Measurements from ENCODE around the gene ITGB4. TPM values are rescaled to one million over a fixed set of nuclear protein-coding genes. Genes with fewer than 3 reads are reported as not detected.

The ITGB4 gene
- total and polyA plus RNA-seq, 2 of the 13 experiments (the other 11 are each of a cell fraction or from before 2014, with no cell fraction given), result 6.9 to 14.5 TPM

DNA sequence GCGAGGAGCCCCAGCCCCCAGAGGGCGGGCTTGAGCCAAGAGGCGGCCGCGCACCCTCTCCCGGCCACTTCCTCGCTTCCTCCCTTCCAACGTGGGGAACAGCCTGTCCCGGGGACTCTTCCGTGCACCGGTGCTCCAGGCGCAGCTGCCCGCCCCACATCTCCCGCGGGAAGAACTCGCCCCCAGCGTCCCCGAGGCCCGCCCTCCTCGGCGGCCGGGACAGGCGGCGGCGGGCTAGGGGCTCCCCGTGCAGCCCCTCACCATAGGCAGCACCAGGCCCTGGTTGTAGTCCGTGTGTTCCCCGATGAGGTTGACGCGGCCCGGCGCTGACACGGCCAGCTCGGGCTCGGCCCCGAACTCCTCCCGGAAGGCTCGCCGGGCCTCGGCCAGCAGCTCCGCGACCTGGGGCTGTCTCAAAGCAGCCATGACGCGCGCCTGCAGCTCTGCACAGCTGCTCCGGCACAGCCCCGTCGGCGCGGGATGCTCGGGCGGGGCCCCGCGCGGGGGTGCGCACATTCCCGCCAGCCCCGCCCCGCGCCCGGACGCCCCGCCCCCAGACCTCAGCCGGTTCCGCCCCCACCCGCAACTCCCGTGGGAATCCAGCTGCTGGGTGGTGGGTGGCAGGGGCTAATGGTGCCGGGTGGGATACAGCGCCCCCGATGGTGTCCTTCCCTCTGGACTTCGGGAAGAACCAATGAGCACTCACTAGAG, 43.6 kb downstream of the ITGB4 start, which contains the start of gene GALK1 (continued):
- TF ChIP-seq, protein P1, sequence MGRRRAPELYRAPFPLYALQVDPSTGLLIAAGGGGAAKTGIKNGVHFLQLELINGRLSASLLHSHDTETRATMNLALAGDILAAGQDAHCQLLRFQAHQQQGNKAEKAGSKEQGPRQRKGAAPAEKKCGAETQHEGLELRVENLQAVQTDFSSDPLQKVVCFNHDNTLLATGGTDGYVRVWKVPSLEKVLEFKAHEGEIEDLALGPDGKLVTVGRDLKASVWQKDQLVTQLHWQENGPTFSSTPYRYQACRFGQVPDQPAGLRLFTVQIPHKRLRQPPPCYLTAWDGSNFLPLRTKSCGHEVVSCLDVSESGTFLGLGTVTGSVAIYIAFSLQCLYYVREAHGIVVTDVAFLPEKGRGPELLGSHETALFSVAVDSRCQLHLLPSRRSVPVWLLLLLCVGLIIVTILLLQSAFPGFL (CRISPR knock-in tag; IDR thresholded peaks at IDR 0.05), result peak; percentile 75; the same call in 1 of the 2 replicates
- peak; percentile 21; the same call in 1 of the 2 replicates for TF ChIP-seq ZNF782 (CRISPR knock-in tag; IDR thresholded peaks at IDR 0.05; ENCODE audit: borderline replicate concordance)
- no peak for TF ChIP-seq PAX8 (CRISPR knock-in tag; IDR thresholded peaks at IDR 0.05; ENCODE audit: borderline replicate concordance)
- TF ChIP-seq ZNF160 (CRISPR knock-in tag; IDR thresholded peaks at IDR 0.05), result 0 out of 2 replicates have a peak, but pooled peaks have one; percentile 8
- TF ChIP-seq, protein P2, sequence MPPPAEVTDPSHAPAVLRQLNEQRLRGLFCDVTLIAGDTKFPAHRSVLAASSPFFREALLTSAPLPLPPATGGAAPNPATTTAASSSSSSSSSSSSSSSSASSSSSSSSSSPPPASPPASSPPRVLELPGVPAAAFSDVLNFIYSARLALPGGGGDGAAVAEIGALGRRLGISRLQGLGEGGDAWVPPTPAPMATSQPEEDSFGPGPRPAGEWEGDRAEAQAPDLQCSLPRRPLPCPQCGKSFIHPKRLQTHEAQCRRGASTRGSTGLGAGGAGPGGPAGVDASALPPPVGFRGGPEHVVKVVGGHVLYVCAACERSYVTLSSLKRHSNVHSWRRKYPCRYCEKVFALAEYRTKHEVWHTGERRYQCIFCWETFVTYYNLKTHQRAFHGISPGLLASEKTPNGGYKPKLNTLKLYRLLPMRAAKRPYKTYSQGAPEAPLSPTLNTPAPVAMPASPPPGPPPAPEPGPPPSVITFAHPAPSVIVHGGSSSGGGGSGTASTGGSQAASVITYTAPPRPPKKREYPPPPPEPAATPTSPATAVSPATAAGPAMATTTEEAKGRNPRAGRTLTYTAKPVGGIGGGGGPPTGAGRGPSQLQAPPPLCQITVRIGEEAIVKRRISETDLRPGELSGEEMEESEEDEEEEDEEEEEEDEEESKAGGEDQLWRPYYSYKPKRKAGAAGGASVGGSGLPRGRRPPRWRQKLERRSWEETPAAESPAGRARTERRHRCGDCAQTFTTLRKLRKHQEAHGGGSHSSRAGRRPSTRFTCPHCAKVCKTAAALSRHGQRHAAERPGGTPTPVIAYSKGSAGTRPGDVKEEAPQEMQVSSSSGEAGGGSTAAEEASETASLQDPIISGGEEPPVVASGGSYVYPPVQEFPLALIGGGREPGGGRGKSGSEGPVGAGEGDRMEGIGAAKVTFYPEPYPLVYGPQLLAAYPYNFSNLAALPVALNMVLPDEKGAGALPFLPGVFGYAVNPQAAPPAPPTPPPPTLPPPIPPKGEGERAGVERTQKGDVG (CRISPR knock-in tag; IDR thresholded peaks at IDR 0.05; ENCODE audit: borderline replicate concordance), result no peak
- TF ChIP-seq ZNF333 (CRISPR knock-in tag; IDR thresholded peaks at IDR 0.05; ENCODE audit: borderline replicate concordance), result peak; percentile 50; the same call in 1 of the 2 replicates
- TF ChIP-seq, protein P3, sequence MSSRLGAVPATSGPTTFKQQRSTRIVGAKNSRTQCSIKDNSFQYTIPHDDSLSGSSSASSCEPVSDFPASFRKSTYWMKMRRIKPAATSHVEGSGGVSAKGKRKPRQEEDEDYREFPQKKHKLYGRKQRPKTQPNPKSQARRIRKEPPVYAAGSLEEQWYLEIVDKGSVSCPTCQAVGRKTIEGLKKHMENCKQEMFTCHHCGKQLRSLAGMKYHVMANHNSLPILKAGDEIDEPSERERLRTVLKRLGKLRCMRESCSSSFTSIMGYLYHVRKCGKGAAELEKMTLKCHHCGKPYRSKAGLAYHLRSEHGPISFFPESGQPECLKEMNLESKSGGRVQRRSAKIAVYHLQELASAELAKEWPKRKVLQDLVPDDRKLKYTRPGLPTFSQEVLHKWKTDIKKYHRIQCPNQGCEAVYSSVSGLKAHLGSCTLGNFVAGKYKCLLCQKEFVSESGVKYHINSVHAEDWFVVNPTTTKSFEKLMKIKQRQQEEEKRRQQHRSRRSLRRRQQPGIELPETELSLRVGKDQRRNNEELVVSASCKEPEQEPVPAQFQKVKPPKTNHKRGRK (CRISPR knock-in tag; IDR thresholded peaks at IDR 0.05), result 0 out of 2 replicates have a peak, but pooled peaks have one; percentile 9
- TF ChIP-seq SNAPC2 (CRISPR knock-in tag; IDR thresholded peaks at IDR 0.05), result no peak
- 0 out of 2 replicates have a peak, but pooled peaks have one; percentile 4 for TF ChIP-seq NCOR1 (IDR thresholded peaks at IDR 0.05; ENCODE audit: borderline replicate concordance, low read length)
- no peak for TF ChIP-seq ZC3H4 (CRISPR knock-in tag; IDR thresholded peaks at IDR 0.05; ENCODE audit: borderline replicate concordance)
- TF ChIP-seq TCF12 (IDR thresholded peaks at IDR 0.05), result no peak
- peak; percentile 40; the same call in 1 of the 2 replicates for TF ChIP-seq TCF12 (CRISPR knock-in tag; IDR thresholded peaks at IDR 0.05)
- no peak for TF ChIP-seq YEATS2 (CRISPR knock-in tag; IDR thresholded peaks at IDR 0.05; ENCODE audit: borderline replicate concordance)
- TF ChIP-seq, protein P4, sequence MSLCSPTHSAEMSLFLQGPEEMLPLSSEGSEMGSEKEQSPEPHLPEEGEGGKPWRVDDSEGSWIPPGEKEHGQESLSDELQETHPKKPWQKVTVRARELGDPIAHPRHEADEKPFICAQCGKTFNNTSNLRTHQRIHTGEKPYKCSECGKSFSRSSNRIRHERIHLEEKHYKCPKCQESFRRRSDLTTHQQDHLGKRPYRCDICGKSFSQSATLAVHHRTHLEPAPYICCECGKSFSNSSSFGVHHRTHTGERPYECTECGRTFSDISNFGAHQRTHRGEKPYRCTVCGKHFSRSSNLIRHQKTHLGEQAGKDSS (CRISPR knock-in tag; IDR thresholded peaks at IDR 0.05; ENCODE audit: borderline replicate concordance, low read depth), result 0 out of 2 replicates have a peak, but pooled peaks have one; percentile 20
- no peak for TF ChIP-seq NR2F6 (IDR thresholded peaks at IDR 0.05)
- peak; percentile 53 for TF ChIP-seq NR2F6 (CRISPR knock-in tag; IDR thresholded peaks at IDR 0.05)
- no peak for TF ChIP-seq ETV6 (CRISPR knock-in tag; conservative IDR thresholded peaks at IDR 0.05)
- TF ChIP-seq HOXA5 (CRISPR knock-in tag; IDR thresholded peaks at IDR 0.05), result peak; percentile 49
- TF ChIP-seq, protein P5, sequence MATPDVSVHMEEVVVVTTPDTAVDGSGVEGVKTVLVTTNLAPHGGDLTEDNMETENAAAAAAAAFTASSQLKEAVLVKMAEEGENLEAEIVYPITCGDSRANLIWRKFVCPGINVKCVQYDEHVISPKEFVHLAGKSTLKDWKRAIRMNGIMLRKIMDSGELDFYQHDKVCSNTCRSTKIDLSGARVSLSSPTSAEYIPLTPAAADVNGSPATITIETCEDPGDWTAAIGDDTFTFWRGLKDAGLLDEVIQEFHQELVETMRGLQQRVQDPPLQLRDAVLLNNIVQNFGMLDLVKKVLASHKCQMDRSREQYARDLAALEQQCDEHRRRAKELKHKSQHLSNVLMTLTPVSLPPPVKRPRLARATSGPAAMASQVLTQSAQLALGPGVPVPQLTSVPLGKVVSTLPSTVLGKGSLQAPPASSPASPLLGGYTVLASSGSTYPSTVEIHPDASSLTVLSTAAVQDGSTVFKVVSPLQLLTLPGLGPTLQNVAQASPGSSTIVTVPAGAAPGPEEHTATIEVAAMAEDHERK (CRISPR knock-in tag; IDR thresholded peaks at IDR 0.05; ENCODE audit: low read depth), result no peak
- peak; percentile 45; the same call in 1 of the 2 replicates for TF ChIP-seq ZNF563 (CRISPR knock-in tag; IDR thresholded peaks at IDR 0.05)
- peak; percentile 54 for TF ChIP-seq TAF1 (CRISPR knock-in tag; IDR thresholded peaks at IDR 0.05)
